ENCODE results near the gene ZNF280D. TPM values are rescaled to one million over a fixed set of nuclear protein-coding genes. Genes with fewer than 3 reads are reported as not detected.

The ZNF280D gene
- total RNA-seq, 3 donors from 2014 or later, result 66.1 to 94.8 (median 86.5) TPM

- DNase-seq (ENCODE audit: low spot score in 2 of 2), result no peak
- Histone ChIP-seq H3K4me1 (no peaks in the 10 kb centered on the region), H3K27ac (no peak overlapping the region), H3K27me3 (no peaks in the 10 kb centered on the region), H3K4me3 (no peak overlapping the region), H3K36me3 (no peaks in the 10 kb centered on the region), H3K9me3 (no peaks in the 10 kb centered on the region)
- intact Hi-C loops (cut with DNase I; ENCODE audit: low total_unique reads), result no loop called here
- TF ChIP-seq CTCF (IDR thresholded peaks at IDR 0.05) (no peak), POLR2A (IDR thresholded peaks at IDR 0.05) (no peak), POLR2AphosphoS5 (IDR thresholded peaks at IDR 0.05) (no peak)
Measured at GRCh38 chr15:56653107-56653506, 80.2 kb downstream of the ZNF280D start.

GRCh38 chr15:56648311-56648710 is 85.0 kb downstream of the ZNF280D start:
- no peak overlapping the region for H3K4me3 ChIP-seq
- no peaks in the 10 kb centered on the region for H3K36me3 ChIP-seq
- no peak for DNase-seq (ENCODE audit: low spot score in 2 of 2)
- no peaks in the 10 kb centered on the region for H3K4me1 ChIP-seq
- H3K27me3 ChIP-seq, result no peaks in the 10 kb centered on the region
- TF ChIP-seq CTCF (IDR thresholded peaks at IDR 0.05) (no peak), POLR2A (IDR thresholded peaks at IDR 0.05) (no peak), POLR2AphosphoS5 (IDR thresholded peaks at IDR 0.05) (no peak)
- intact Hi-C loops (cut with DNase I; ENCODE audit: low total_unique reads), result no loop called here
- H3K9me3 ChIP-seq, result no peaks in the 10 kb centered on the region
- no peak overlapping the region for H3K27ac ChIP-seq

GRCh38 chr15:56640549-56640948 is 92.8 kb downstream of the ZNF280D start:
- no peak for DNase-seq (ENCODE audit: low spot score in 2 of 2)
- Histone ChIP-seq H3K4me3 (no peak overlapping the region), H3K27me3 (no peaks in the 10 kb centered on the region), H3K4me1 (no peaks in the 10 kb centered on the region), H3K36me3 (no peaks in the 10 kb centered on the region), H3K9me3 (no peaks in the 10 kb centered on the region), H3K27ac (no peak overlapping the region)
- intact Hi-C loops (cut with DNase I; ENCODE audit: low total_unique reads), result no loop called here
- TF ChIP-seq POLR2AphosphoS5 (IDR thresholded peaks at IDR 0.05) (no peak), CTCF (IDR thresholded peaks at IDR 0.05) (no peak), POLR2A (IDR thresholded peaks at IDR 0.05) (no peak)

- no peaks in the 10 kb centered on the region for H3K4me1 ChIP-seq
- intact Hi-C loops (cut with DNase I; ENCODE audit: low total_unique reads), result no loop called here
- H3K36me3 ChIP-seq, result no peaks in the 10 kb centered on the region
- H3K27ac ChIP-seq, result no peak overlapping the region
- no peak overlapping the region for H3K4me3 ChIP-seq
- H3K27me3 ChIP-seq, result no peaks in the 10 kb centered on the region
- no peaks in the 10 kb centered on the region for H3K9me3 ChIP-seq
- TF ChIP-seq POLR2AphosphoS5 (IDR thresholded peaks at IDR 0.05), result no peak
- TF ChIP-seq POLR2A (IDR thresholded peaks at IDR 0.05), result no peak
- TF ChIP-seq CTCF (IDR thresholded peaks at IDR 0.05), result no peak
- DNase-seq (ENCODE audit: low spot score in 2 of 2), result no peak
Measured at GRCh38 chr15:56640127-56640526, 93.2 kb downstream of the ZNF280D start.

DNA sequence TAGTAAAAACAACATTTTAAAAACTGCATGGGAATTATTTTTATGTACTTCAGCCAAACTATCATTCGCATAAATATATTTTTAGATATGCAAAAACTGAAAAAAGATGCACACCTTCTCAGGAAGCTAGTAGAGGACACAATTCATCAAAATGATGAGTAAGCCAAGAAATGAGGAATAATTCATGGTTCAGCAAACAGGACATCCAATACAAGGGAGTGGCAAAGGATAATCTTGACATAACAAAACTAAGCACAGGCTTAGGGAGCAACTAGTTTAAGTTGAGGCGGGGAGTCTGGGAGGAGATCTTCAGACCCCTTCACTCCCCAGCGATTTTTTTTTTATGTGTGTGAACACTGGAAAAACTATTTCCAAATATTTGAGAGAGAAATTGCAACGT is 93.7 kb downstream of the ZNF280D start:
- H3K9me3 ChIP-seq, result no peaks in the 10 kb centered on the region
- no peaks in the 10 kb centered on the region for H3K27me3 ChIP-seq
- no peak overlapping the region for H3K27ac ChIP-seq
- H3K36me3 ChIP-seq, result no peaks in the 10 kb centered on the region
- no peak overlapping the region for H3K4me3 ChIP-seq
- no peak for DNase-seq (ENCODE audit: low spot score in 2 of 2)
- intact Hi-C loops (cut with DNase I; ENCODE audit: low total_unique reads), result no loop called here
- H3K4me1 ChIP-seq, result no peaks in the 10 kb centered on the region
- TF ChIP-seq CTCF (IDR thresholded peaks at IDR 0.05) (no peak), POLR2AphosphoS5 (IDR thresholded peaks at IDR 0.05) (no peak), POLR2A (IDR thresholded peaks at IDR 0.05) (no peak)
